Measurements from ENCODE around the gene ATF2. TPM values are rescaled to one million over a fixed set of nuclear protein-coding genes. Genes with fewer than 3 reads are reported as not detected.

Gene ATF2
- total and polyA plus RNA-seq, 9 of the 15 experiments (the other 6 are each of a cell fraction or from before 2014, with no cell fraction given): 24.2 to 111 (median 45.9) TPM

DNA sequence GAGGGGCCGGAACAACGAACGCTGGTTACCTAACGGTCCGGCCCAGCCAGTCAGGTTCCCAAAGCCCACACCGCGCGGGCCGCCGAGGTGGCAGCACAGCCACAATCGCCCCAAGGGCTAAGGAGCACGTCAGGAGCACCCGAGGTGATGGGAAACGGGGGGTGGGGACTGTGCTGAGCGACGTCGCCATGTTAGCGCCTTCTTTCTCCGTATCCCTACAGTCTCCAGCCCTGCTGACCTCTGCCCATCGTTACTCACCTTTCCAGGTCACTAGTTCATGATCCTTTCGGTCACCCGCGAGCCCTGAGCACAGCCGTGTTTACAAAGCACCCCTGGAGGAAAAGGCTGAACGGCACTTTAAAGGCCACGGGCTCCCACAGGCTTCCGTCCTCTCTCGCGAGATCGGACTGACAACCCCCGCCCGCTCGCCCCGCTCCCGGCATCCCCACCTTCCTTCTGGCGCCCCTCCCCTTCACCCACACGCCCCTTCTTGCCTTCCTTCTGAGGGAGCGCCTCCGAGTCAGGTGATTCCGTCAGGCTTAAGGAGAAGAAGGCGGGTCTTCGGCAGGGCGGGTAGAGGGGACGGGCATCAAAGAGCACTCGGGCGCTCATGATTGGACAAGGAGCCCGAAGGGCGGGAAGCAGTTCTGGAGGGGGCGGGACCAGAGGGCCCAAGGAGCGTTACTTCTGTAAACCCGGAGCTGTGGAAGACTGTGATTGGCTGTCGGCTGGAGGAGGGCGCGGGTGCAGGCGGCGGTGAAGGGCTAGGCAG lies at the start of gene ATF2 (continued):
- TF ChIP-seq, protein P1, sequence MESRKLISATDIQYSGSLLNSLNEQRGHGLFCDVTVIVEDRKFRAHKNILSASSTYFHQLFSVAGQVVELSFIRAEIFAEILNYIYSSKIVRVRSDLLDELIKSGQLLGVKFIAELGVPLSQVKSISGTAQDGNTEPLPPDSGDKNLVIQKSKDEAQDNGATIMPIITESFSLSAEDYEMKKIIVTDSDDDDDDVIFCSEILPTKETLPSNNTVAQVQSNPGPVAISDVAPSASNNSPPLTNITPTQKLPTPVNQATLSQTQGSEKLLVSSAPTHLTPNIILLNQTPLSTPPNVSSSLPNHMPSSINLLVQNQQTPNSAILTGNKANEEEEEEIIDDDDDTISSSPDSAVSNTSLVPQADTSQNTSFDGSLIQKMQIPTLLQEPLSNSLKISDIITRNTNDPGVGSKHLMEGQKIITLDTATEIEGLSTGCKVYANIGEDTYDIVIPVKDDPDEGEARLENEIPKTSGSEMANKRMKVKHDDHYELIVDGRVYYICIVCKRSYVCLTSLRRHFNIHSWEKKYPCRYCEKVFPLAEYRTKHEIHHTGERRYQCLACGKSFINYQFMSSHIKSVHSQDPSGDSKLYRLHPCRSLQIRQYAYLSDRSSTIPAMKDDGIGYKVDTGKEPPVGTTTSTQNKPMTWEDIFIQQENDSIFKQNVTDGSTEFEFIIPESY (CRISPR knock-in tag; IDR thresholded peaks at IDR 0.05): peak; percentile 59; the same call in 1 of the 2 replicates
- TF ChIP-seq KAT8 (IDR thresholded peaks at IDR 0.05; ENCODE audit: low read depth) (peak; percentile 54; the same call in 1 of the 2 replicates), NEUROD1 (IDR thresholded peaks at IDR 0.05; ENCODE audit: borderline replicate concordance, low read depth, low read length, partially characterized antibody) (peak; percentile 28), RFX1 (IDR thresholded peaks at IDR 0.05) (no peak), FOSL1 (tag; conservative IDR thresholded peaks at IDR 0.05) (no peak), MTA3 (IDR thresholded peaks at IDR 0.05; ENCODE audit: borderline replicate concordance) (peak; percentile 93), ASH1L (IDR thresholded peaks at IDR 0.05; ENCODE audit: borderline replicate concordance, low read depth, partially characterized antibody) (no peak), KLF6 (CRISPR knock-in tag; IDR thresholded peaks at IDR 0.05; ENCODE audit: borderline replicate concordance) (no peak), RBFOX2 (IDR thresholded peaks at IDR 0.05; ENCODE audit: low read depth, low read length) (peak; percentile 94), SMARCC2 (IDR thresholded peaks at IDR 0.05; ENCODE audit: low read depth) (peak; percentile 61), ZNF75A (CRISPR knock-in tag; IDR thresholded peaks at IDR 0.05) (no peak), NBN (IDR thresholded peaks at IDR 0.05; ENCODE audit: low read depth) (no peak; the same call in 1 of the 2 replicates), ZNF146 (CRISPR knock-in tag; IDR thresholded peaks at IDR 0.05; ENCODE audit: unreplicated experiment) (no peak), KDM4B (IDR thresholded peaks at IDR 0.05; ENCODE audit: borderline replicate concordance in 2 of 2, low read depth in 1 of 2) (peak in 1 of 2 experiments; percentile 43; a peak in 1 of 4 replicates), KLF16 (IDR thresholded peaks at IDR 0.05) (0 out of 2 replicates have a peak, but pooled peaks have one; percentile 5), PHB (CRISPR knock-in tag; IDR thresholded peaks at IDR 0.05) (no peak), EZH2 (IDR thresholded peaks at IDR 0.05; ENCODE audit: borderline replicate concordance, low read depth, low read length) (no peak), ZKSCAN3 (CRISPR knock-in tag; IDR thresholded peaks at IDR 0.05) (no peak), TAF7 (tag; IDR thresholded peaks at IDR 0.05) (peak; percentile 92), TRIM28 (IDR thresholded peaks at IDR 0.05) (peak; percentile 43; the same call in 1 of the 2 replicates), POLR2AphosphoS5 (IDR thresholded peaks at IDR 0.05; ENCODE audit: control insufficient read depth, insufficient read depth, low read depth, low read length) (peak; percentile 65; the same call in 1 of the 2 replicates), CBX8 (IDR thresholded peaks at IDR 0.05; ENCODE audit: borderline replicate concordance, extremely low read depth, low read depth, low read length, poor library complexity, severe bottlenecking) (no peak)
- TF ChIP-seq, protein P2, sequence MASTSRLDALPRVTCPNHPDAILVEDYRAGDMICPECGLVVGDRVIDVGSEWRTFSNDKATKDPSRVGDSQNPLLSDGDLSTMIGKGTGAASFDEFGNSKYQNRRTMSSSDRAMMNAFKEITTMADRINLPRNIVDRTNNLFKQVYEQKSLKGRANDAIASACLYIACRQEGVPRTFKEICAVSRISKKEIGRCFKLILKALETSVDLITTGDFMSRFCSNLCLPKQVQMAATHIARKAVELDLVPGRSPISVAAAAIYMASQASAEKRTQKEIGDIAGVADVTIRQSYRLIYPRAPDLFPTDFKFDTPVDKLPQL (IDR thresholded peaks at IDR 0.05; ENCODE audit: extremely low read depth, insufficient read length): no peak
- TF ChIP-seq, protein P3, sequence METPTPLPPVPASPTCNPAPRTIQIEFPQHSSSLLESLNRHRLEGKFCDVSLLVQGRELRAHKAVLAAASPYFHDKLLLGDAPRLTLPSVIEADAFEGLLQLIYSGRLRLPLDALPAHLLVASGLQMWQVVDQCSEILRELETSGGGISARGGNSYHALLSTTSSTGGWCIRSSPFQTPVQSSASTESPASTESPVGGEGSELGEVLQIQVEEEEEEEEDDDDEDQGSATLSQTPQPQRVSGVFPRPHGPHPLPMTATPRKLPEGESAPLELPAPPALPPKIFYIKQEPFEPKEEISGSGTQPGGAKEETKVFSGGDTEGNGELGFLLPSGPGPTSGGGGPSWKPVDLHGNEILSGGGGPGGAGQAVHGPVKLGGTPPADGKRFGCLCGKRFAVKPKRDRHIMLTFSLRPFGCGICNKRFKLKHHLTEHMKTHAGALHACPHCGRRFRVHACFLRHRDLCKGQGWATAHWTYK (CRISPR knock-in tag; IDR thresholded peaks at IDR 0.05): peak; percentile 76
